Neural cell (in vitro differentiated cells): ENCODE data around the gene MAML2.

ENCODE experiments used
- EP300 ChIP-seq: fragments of 450-650 bp; conservative IDR thresholded peaks from 2 replicates; pipeline ENCODE4 v1.6.1; 2014; ENCODE audit warnings: antibody characterized with exemption, mild to moderate bottlenecking, moderate library complexity; ENCODE audit not compliant: poor library complexity, severe bottlenecking
- POLR2AphosphoS5 ChIP-seq: IDR thresholded peaks from 2 replicates; pipeline ENCODE4 v1.6.1; 2012
- RAD21 ChIP-seq: fragments of 450-650 bp; conservative IDR thresholded peaks from 2 replicates; pipeline ENCODE4 v1.6.1; 2014; ENCODE audit warnings: antibody characterized with exemption, mild to moderate bottlenecking, moderate library complexity
- REST ChIP-seq: IDR thresholded peaks from 2 replicates; pipeline ENCODE4 v1.6.1; 2012; ENCODE audit warnings: borderline replicate concordance
- SMC3 ChIP-seq: fragments of 450-650 bp; conservative IDR thresholded peaks from 2 replicates; pipeline ENCODE4 v1.6.1; 2014; ENCODE audit warnings: antibody characterized with exemption, mild to moderate bottlenecking, moderate library complexity; ENCODE audit not compliant: poor library complexity
- TF ChIP-seq, protein P1 (sequence below): fragments of 450-650 bp; IDR thresholded peaks from 2 replicates; pipeline ENCODE4 v1.5.1; 2014; ENCODE audit warnings: antibody characterized with exemption, mild to moderate bottlenecking, moderate library complexity; ENCODE audit not compliant: poor library complexity, severe bottlenecking

- TF ChIP-seq, protein P1, sequence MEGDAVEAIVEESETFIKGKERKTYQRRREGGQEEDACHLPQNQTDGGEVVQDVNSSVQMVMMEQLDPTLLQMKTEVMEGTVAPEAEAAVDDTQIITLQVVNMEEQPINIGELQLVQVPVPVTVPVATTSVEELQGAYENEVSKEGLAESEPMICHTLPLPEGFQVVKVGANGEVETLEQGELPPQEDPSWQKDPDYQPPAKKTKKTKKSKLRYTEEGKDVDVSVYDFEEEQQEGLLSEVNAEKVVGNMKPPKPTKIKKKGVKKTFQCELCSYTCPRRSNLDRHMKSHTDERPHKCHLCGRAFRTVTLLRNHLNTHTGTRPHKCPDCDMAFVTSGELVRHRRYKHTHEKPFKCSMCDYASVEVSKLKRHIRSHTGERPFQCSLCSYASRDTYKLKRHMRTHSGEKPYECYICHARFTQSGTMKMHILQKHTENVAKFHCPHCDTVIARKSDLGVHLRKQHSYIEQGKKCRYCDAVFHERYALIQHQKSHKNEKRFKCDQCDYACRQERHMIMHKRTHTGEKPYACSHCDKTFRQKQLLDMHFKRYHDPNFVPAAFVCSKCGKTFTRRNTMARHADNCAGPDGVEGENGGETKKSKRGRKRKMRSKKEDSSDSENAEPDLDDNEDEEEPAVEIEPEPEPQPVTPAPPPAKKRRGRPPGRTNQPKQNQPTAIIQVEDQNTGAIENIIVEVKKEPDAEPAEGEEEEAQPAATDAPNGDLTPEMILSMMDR = no peak
- TF ChIP-seq EP300 (no peak), SMC3 (no peak), POLR2AphosphoS5 (no peak), RAD21 (no peak), REST (no peak)
Observed at GRCh38 chr11:96152623-96153022, 190.4 kb downstream of the MAML2 start.
